Measurements from ENCODE around the gene YDJC. TPM values are rescaled to one million over a fixed set of nuclear protein-coding genes. Genes with fewer than 3 reads are reported as not detected.

The YDJC gene
- total and polyA plus RNA-seq, 9 of the 15 experiments (the other 6 are each of a cell fraction or from before 2014, with no cell fraction given), result 13.5 to 871 (median 164) TPM

DNA sequence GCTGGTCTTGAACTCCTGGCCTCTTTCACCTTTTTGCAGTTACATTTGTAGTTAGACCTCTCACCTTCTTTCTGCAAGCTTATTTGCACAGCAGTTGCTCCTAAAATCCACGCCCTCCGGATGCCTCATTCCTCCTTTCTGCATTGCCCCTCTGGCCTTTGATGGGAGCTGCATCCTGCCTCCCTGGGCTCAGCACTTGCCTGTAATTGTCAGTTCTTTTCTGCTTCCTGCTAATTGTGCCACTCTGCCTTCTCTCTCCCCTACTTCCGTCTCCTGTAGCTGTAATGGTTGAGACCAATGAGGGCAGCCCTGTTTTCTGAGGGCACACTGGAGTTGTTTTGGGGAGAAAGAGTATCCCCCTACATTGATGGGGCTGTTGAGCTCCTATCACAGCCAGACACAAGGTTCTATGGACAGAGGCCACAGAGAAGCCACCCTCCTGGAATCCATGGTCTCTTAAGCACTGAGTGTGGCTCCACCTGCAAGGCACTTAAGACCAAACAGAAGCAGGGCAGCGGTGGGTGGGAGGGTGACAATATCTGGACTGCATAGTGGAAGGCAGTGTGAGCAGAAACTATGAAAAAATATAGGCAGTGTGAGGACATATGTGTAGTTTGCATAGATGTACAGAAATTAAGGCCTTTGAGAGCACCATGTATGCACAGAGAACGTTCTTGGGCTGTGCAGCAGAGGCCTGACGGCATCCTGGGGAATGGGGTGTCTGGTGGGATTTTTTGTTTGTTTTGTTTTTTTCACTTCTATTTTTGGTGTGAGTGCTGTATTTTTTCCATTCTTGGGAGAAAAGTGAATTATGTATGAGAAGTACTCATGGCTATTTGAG lies 30.5 kb downstream of the YDJC start (continued):
- TF ChIP-seq ATF1 (CRISPR knock-in tag; IDR thresholded peaks at IDR 0.05) (peak; percentile 7; the same call in 1 of the 2 replicates), ATF1 (tag; IDR thresholded peaks at IDR 0.05) (no peak), ZNF551 (CRISPR knock-in tag; IDR thresholded peaks at IDR 0.05) (no peak), PTBP1 (IDR thresholded peaks at IDR 0.05; ENCODE audit: low read depth, low read length) (no peak), ZNF311 (CRISPR knock-in tag; IDR thresholded peaks at IDR 0.05) (no peak), NEUROD1 (IDR thresholded peaks at IDR 0.05; ENCODE audit: borderline replicate concordance, low read depth, low read length, partially characterized antibody) (no peak), ZNF121 (CRISPR knock-in tag; conservative IDR thresholded peaks at IDR 0.05) (no peak), ZNF778 (CRISPR knock-in tag; IDR thresholded peaks at IDR 0.05) (no peak), TGIF2 (CRISPR knock-in tag; IDR thresholded peaks at IDR 0.05) (no peak), KDM2B (CRISPR knock-in tag; IDR thresholded peaks at IDR 0.05) (no peak), ZNF23 (CRISPR knock-in tag; IDR thresholded peaks at IDR 0.05) (no peak), CCAR2 (IDR thresholded peaks at IDR 0.05; ENCODE audit: low read depth, low read length) (0 out of 2 replicates have a peak, but pooled peaks have one; percentile 75)
- TF ChIP-seq, protein P1, sequence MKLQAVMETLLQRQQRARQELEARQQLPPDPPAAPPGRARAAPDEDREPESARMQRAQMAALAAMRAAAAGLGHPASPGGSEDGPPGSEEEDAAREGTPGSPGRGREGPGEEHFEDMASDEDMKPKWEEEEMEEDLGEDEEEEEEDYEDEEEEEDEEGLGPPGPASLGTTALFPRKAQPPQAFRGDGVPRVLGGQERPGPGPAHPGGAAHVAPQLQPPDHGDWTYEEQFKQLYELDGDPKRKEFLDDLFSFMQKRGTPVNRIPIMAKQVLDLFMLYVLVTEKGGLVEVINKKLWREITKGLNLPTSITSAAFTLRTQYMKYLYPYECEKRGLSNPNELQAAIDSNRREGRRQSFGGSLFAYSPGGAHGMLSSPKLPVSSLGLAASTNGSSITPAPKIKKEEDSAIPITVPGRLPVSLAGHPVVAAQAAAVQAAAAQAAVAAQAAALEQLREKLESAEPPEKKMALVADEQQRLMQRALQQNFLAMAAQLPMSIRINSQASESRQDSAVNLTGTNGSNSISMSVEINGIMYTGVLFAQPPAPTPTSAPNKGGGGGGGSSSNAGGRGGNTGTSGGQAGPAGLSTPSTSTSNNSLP (IDR thresholded peaks at IDR 0.05; ENCODE audit: borderline replicate concordance, low read depth, low read length), result no peak
- TF ChIP-seq, protein P2, sequence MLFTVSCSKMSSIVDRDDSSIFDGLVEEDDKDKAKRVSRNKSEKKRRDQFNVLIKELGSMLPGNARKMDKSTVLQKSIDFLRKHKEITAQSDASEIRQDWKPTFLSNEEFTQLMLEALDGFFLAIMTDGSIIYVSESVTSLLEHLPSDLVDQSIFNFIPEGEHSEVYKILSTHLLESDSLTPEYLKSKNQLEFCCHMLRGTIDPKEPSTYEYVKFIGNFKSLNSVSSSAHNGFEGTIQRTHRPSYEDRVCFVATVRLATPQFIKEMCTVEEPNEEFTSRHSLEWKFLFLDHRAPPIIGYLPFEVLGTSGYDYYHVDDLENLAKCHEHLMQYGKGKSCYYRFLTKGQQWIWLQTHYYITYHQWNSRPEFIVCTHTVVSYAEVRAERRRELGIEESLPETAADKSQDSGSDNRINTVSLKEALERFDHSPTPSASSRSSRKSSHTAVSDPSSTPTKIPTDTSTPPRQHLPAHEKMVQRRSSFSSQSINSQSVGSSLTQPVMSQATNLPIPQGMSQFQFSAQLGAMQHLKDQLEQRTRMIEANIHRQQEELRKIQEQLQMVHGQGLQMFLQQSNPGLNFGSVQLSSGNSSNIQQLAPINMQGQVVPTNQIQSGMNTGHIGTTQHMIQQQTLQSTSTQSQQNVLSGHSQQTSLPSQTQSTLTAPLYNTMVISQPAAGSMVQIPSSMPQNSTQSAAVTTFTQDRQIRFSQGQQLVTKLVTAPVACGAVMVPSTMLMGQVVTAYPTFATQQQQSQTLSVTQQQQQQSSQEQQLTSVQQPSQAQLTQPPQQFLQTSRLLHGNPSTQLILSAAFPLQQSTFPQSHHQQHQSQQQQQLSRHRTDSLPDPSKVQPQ (CRISPR knock-in tag; IDR thresholded peaks at IDR 0.05; ENCODE audit: borderline replicate concordance), result no peak
- TF ChIP-seq, protein P3, sequence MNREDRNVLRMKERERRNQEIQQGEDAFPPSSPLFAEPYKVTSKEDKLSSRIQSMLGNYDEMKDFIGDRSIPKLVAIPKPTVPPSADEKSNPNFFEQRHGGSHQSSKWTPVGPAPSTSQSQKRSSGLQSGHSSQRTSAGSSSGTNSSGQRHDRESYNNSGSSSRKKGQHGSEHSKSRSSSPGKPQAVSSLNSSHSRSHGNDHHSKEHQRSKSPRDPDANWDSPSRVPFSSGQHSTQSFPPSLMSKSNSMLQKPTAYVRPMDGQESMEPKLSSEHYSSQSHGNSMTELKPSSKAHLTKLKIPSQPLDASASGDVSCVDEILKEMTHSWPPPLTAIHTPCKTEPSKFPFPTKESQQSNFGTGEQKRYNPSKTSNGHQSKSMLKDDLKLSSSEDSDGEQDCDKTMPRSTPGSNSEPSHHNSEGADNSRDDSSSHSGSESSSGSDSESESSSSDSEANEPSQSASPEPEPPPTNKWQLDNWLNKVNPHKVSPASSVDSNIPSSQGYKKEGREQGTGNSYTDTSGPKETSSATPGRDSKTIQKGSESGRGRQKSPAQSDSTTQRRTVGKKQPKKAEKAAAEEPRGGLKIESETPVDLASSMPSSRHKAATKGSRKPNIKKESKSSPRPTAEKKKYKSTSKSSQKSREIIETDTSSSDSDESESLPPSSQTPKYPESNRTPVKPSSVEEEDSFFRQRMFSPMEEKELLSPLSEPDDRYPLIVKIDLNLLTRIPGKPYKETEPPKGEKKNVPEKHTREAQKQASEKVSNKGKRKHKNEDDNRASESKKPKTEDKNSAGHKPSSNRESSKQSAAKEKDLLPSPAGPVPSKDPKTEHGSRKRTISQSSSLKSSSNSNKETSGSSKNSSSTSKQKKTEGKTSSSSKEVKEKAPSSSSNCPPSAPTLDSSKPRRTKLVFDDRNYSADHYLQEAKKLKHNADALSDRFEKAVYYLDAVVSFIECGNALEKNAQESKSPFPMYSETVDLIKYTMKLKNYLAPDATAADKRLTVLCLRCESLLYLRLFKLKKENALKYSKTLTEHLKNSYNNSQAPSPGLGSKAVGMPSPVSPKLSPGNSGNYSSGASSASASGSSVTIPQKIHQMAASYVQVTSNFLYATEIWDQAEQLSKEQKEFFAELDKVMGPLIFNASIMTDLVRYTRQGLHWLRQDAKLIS (CRISPR knock-in tag; IDR thresholded peaks at IDR 0.05), result peak; percentile 66; the same call in 1 of the 2 replicates
- TF ChIP-seq, protein P4, sequence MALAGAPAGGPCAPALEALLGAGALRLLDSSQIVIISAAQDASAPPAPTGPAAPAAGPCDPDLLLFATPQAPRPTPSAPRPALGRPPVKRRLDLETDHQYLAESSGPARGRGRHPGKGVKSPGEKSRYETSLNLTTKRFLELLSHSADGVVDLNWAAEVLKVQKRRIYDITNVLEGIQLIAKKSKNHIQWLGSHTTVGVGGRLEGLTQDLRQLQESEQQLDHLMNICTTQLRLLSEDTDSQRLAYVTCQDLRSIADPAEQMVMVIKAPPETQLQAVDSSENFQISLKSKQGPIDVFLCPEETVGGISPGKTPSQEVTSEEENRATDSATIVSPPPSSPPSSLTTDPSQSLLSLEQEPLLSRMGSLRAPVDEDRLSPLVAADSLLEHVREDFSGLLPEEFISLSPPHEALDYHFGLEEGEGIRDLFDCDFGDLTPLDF (CRISPR knock-in tag; IDR thresholded peaks at IDR 0.05), result no peak
- TF ChIP-seq, protein P5, sequence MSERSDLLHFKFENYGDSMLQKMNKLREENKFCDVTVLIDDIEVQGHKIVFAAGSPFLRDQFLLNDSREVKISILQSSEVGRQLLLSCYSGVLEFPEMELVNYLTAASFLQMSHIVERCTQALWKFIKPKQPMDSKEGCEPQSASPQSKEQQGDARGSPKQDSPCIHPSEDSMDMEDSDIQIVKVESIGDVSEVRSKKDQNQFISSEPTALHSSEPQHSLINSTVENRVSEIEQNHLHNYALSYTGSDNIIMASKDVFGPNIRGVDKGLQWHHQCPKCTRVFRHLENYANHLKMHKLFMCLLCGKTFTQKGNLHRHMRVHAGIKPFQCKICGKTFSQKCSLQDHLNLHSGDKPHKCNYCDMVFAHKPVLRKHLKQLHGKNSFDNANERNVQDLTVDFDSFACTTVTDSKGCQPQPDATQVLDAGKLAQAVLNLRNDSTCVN (CRISPR knock-in tag; IDR thresholded peaks at IDR 0.05), result no peak

Measured in K562 (cell line).